ENCODE results near the gene ARHGAP15.

ARHGAP15 gene

DNA sequence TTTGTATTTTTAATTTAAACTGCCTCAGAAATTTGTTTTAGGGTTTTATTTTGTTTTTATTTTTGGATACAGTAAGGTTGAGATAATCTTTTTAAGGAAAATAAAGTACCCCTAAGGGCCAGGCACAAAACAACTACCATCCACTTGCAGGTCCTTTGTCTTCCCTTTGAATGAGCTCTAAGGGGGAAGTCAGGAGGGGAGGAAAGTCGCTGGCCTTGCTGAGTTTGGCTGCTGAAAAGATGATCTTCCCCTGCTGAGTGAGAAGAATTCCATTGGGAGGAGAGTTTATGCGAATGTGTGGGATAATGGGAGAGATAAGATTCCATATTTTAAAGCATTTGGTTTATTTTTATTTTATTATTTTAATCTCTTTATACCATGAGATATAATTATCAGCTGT lies 100.7 kb downstream of the ARHGAP15 start:
- DNase-seq = no peak

GRCh38 chr2:143230506-143231253 lies 101.5 kb downstream of the ARHGAP15 start:
- DNase-seq = no peak

GRCh38 chr2:143231254-143231645 lies 102.0 kb downstream of the ARHGAP15 start:
- DNase-seq = no peak

- DNase-seq = no peak
Observed at GRCh38 chr2:143237146-143237777, 108.0 kb downstream of the ARHGAP15 start.

DNA sequence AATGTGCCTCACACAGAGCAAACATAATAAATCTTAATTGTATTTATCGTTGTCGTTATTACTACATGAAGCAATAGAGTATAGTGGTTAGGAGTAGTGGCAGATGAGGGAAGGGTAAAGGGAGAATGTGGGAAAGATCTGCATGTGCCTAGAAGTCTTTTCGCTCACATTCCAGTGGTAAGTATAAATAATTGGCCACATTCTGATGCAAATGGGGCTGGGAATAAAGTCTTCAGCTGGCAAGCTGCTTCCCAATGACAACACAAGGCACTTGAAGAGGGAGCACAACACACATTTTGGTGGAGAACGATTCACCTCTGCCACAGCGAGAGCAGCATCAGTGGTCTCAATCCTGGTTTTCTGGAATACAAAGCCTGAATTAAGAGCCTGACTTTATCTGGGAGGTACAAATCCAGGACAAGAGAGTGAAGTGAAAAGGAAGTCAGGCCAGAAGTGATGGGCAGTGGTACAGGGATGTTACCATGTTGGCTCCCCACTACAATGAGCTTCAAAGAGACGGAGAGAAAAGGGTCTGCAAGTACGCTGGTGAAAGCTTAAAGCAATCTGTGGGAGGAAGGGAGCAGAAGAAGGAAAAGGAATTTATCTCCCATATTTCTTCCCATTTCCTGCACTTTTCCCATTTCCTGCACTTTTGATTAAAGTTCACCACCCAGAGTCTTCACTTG lies 112.3 kb downstream of the ARHGAP15 start:
- DNase-seq = no peak

DNA sequence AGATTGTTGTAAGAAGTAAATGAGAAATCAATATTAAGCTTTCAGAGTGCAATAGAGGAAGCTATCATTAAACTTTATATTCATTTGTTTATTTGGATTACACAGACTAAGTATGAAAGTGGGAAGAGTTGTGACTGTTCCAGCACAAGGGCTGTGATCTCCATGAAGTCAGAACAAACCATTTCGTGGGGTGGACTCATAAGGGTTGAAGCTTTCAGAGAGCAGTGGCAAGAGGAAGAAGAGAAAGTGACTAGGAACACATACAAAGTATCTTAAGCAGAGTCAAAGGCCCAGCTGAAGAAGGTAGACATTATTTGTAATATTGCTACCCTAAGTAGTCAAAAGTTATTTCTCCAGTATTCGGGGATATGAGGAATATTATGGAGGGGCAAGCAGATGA lies 117.0 kb downstream of the ARHGAP15 start:
- no peak for DNase-seq

- DNase-seq = no peak
Observed at GRCh38 chr2:143246815-143247744, 117.9 kb downstream of the ARHGAP15 start.

DNA sequence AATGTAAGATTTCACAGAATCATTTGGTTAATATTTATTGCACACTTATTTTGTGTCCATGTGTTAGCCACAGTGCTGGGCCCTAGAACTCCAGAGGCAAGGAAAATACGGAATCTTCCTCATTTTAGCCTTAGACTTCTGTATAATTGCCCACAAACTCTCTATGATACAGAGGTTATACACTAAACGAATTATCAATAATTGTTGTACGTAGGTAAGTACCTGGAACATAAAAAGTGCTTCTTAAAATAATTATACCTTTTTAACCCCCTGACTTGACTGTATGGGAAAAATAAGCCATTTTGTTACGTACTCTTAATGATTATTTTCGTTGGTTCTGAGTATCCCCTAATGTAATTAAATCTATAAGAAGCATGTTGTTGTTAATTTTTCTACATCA lies 119.4 kb downstream of the ARHGAP15 start:
- no peak for DNase-seq

DNA sequence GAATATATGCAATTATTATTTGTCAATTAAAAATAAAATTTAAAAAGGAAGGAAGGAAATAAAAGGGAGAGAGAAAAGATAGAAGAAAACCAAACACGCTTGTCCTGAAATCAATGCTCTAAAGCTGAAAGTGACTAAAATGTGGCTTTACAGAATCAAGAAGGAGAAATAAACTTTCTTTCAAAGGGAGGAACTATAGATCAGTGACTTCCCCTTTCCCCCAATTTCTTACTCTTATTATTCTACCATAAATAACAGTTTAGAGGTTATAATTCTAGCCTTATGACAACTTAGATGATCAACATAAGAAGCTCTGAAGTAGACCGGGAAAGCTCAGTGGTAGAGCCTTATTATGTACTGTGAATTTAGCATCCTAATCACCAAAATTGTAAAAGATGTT lies 122.5 kb downstream of the ARHGAP15 start:
- DNase-seq = no peak

DNA sequence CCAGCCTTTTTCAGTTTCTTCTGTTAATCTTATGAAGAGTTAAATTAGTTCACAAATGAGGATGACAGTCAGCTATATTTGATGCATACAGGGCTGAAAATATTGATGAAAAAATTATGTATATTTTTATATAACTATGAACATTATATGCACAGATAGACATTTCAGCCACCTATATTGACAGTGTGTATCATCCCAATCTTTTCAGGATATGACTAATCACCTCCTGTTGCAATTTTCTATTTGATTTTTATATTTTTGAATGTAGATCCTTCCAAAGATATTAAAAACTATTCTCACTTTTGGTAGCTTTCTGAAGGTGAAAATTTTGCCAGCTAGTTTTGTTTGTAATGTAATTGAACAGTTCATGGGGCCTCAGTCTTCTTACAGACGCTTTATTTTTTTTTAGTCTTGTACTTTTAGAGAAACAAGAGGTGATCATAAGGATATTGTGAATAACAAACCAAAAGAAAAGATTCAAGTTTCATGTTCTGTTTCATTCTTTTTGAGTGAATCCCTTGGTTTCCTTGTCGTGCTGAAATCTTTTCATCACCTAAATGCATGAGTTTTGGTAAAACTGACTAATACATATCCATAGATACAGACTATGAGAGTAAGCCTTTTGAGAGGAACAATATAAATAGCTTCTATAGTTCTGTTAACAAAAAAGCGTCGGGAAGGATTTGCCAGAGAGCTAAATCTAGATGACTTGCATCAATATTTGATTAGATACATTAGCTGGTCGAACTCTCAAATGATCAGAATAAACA lies 123.1 kb downstream of the ARHGAP15 start:
- DNase-seq = no peak

GRCh38 chr2:143254110-143254509 lies 124.9 kb downstream of the ARHGAP15 start:
- DNase-seq = no peak

- no peak for DNase-seq
Observed at GRCh38 chr2:143255086-143255485, 125.9 kb downstream of the ARHGAP15 start.

DNA sequence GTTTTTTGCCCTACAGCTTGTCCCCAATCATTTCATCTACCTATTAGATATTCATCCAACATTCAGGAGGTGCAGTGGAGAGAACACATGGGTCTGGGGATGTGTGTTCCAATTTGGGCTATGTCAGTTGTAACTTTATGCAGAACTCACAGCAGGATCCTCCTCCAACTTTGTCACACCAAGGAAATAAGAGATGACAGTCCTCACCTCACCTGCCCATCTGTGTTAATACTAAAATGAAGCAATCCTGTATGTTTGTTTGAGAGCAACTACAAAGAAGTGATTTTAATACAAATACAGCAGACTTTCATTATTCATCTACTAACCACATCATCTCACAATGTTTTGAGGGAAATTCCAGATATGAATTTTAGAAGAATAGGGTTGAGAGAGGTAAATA lies 126.7 kb downstream of the ARHGAP15 start:
- DNase-seq = no peak

DNA sequence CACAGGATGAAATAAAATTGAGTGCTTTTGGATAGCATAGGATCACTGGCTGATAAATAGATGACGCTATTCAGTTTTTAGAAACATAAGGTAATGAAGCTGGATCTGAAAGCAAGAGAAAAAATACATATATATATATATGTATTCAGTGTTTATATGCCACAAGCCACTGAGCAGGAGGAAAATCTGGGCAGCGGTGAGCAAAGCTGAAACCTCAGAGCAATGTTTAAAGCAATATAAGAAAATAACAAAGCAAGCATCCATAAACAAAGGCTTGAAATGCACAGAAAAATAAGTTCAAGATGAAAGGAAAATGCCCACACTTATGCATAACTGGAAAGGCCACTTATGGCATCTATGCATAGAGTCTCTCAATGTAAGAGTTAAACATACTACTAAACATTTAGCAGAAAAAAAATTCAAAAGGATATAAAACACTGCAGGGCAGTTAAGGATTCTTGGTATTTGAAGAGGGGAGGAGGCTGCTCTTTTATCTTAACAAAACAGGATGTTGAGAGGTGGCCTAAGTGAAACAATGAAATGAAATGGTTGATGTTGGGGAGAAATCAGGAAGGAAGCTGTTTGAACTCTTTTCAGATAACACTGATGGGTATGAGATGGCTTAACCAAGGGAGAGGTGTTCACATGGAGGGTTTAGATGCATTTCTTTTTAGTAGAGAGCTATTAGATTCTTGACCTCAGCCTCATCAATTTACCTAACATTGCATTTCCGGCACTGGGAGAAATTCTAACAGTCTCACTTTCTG lies 129.1 kb downstream of the ARHGAP15 start:
- DNase-seq = no peak

GRCh38 chr2:143259368-143259958 lies 130.2 kb downstream of the ARHGAP15 start:
- DNase-seq = peak; percentile 33

DNA sequence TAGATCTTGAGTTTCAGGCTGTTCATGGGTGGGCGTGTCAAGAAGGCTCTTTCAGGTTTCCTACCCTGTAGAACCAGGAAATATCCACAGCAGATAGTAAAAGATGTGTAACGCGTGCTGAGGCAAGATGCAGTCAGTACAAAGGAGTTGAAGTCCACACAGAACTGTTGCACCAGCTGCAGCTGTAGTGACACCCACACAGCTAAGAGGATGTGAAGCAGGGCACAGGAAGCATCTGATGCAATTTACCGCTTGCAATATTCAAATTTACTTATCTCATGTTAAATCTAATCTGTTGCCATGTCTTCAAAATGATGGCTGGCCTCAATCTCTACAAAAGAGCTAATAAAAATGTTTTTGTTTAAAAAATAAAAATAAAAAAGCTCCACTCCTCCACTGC lies 132.8 kb downstream of the ARHGAP15 start:
- DNase-seq = no peak

- DNase-seq = no peak
Observed at GRCh38 chr2:143262389-143262788, 133.2 kb downstream of the ARHGAP15 start.

- DNase-seq = no peak
Observed at GRCh38 chr2:143263066-143263625, 133.9 kb downstream of the ARHGAP15 start.

- DNase-seq = no peak
Observed at GRCh38 chr2:143264851-143265250, 135.6 kb downstream of the ARHGAP15 start.

DNA sequence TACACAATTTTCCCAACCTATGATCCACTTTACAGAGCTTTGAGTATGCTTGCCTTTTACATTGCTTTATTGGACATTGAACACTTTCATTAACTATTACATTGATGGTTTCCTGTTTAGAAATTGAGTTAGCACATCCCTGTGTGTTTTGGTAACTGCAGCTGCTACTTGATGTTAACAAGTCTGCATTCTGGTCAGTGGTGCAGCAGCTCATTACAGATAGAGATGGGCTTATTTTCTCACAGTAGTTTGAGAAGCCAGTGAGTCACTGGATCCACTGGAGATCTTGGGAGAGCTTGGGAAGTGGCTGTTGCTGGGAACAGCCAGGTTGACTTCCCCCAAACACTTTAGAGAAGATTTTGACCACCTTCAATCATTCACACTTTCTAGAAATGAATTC lies 150.5 kb downstream of the ARHGAP15 start:
- DNase-seq = no peak

All from DMS153 (cell line).